ENCODE data around the gene IL17RA. TPM values are rescaled to one million over a fixed set of nuclear protein-coding genes. Genes with fewer than 3 reads are reported as not detected.

The IL17RA gene
- total RNA-seq, 1 donor from 2014 or later, result 22.3 TPM

Other genes starting within 250 kb of the IL17RA start
- gene GAB4, start 76.8 kb upstream of the IL17RA start, total RNA-seq, result 0.85 TPM
- 0.94 TPM for gene TMEM121B, start 36.4 kb downstream of the IL17RA start, total RNA-seq
- gene HDHD5, start 74.3 kb downstream of the IL17RA start, total RNA-seq, result 19.1 TPM
- gene ADA2, start 134.4 kb downstream of the IL17RA start, total RNA-seq, result 29.6 TPM

Data from sciatic nerve (tissue), 1 donor.